Ectodermal cell (in vitro differentiated cells): Measurements from ENCODE around the gene ZBTB32. TPM values are rescaled to one million over a fixed set of nuclear protein-coding genes. Genes with fewer than 3 reads are reported as not detected.
"Not testable (repeated sequence)": the region's sequence is repeated elsewhere in the genome, so short reads cannot be mapped to it uniquely, and the experiment has no call there.

Experiments used
- H3K27ac ChIP-seq: 2 replicates; pipeline ENCODE4 v1.7.0; 2013; ENCODE audit warnings: mild to moderate bottlenecking, low read depth, low read length; ENCODE audit not compliant: insufficient read depth, poor library complexity, severe bottlenecking
- H3K27me3 ChIP-seq: 2 replicates; pipeline ENCODE4 v1.7.0; 2013; ENCODE audit warnings: mild to moderate bottlenecking, low read length; ENCODE audit not compliant: insufficient read depth, control insufficient read depth, poor library complexity, severe bottlenecking
- H3K36me3 ChIP-seq: one replicate; pipeline ENCODE4 v1.7.0; 2013; ENCODE audit warnings: low read length; ENCODE audit not compliant: control insufficient read depth, insufficient read depth
- H3K4me1 ChIP-seq: one replicate; pipeline ENCODE4 v1.7.0; 2013; ENCODE audit warnings: low read length; ENCODE audit not compliant: control insufficient read depth, insufficient read depth
- H3K4me3 ChIP-seq: 2 replicates; pipeline ENCODE4 v1.7.0; 2013; ENCODE audit warnings: low read depth, low read length, control low read depth; ENCODE audit not compliant: insufficient read depth
- H3K9me3 ChIP-seq: 2 replicates; pipeline ENCODE4 v1.7.0; 2013; ENCODE audit warnings: mild to moderate bottlenecking, low read length, moderate library complexity; ENCODE audit not compliant: control insufficient read depth
- WGBS, 2 experiments: methylation state at CpG; one replicate each; pipeline ENCODE4 v1.1.7; 2013; ENCODE audit warnings: missing lambda C conversion rate in 2 of 2; 5-methylcytosine and 5-hydroxymethylcytosine counted together
- polyA plus RNA-seq, 4 experiments: library from polyadenylated mRNA; stranded (reverse); fragments of 50-300 nt; gene quantifications; one replicate each; pipeline ENCODE4 v1.2.3, GENCODE V29; 2013

Gene ZBTB32, protein sequence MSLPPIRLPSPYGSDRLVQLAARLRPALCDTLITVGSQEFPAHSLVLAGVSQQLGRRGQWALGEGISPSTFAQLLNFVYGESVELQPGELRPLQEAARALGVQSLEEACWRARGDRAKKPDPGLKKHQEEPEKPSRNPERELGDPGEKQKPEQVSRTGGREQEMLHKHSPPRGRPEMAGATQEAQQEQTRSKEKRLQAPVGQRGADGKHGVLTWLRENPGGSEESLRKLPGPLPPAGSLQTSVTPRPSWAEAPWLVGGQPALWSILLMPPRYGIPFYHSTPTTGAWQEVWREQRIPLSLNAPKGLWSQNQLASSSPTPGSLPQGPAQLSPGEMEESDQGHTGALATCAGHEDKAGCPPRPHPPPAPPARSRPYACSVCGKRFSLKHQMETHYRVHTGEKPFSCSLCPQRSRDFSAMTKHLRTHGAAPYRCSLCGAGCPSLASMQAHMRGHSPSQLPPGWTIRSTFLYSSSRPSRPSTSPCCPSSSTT
- polyA plus RNA-seq (2013, experiment 1 of 4), result not detected
- polyA plus RNA-seq (2013, experiment 2 of 4), result not detected
- not detected for polyA plus RNA-seq (2013, experiment 3 of 4)
- polyA plus RNA-seq (2013, experiment 4 of 4), result not detected

DNA sequence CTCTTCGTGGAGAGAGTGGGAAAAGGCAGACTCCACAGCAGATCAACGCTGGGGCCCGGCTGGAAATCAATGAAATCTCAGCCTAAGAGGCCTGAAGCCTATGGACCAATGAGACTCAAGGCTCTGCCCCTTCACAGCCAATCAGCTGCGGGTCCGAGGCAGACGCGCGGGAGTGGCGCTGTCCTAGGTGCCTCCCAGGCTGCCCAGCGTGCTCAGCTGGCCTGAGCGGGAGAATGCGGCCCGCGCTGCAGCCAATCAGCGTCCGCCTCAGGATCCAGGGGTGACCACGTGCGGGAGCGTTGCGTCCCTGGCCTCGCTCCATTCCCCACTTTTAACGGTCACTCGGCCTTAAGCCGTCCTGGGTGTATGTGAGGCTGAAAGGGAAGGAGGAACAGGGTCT is at the start of gene ZBTB32:
TSS of gene ZBTB32 (plus strand) at position 341 of the 400 bp plus-strand sequence. CDS start 10,069 bp downstream, outside the sequence.
- no peak within 1 kb of the TSS for H3K4me3 ChIP-seq

DNA sequence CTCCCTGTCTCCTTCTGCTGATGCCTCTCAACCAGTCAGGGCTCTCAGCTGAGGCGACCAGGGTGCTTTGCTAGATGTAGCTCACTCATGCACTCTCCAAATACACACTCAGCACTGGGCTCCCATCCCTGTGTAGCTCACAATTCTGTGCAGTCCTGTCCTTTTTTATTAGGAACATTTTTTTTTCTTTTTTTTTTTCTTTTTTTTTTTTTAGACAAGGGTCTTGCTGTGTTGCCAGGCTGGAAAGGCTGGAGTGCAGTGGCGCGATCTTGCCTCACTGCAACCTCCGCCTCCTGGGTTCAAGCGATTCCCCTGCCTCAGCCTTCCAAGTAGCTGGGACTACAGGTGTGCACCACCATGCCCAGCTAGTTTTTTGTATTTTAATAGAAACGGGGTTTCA is 49.5 kb upstream of the ZBTB32 start:
- not testable (repeated sequence) for H3K27me3 ChIP-seq, H3K27ac ChIP-seq, H3K9me3 ChIP-seq, H3K4me1 ChIP-seq, H3K4me3 ChIP-seq
- H3K36me3 ChIP-seq, result peaks cover 34% of the 10 kb centered on the region
- 93 to 96% methylated on average over 6 of the region's 6 CpGs for WGBS, 2 experiments

More for the DNA sequence above, at the start of gene ZBTB32:
- no peaks in the 10 kb centered on the region for H3K9me3 ChIP-seq
- no peaks in the 10 kb centered on the region for H3K36me3 ChIP-seq
- no peak within 1 kb of the TSS for H3K27ac ChIP-seq
- H3K27me3 ChIP-seq, result peaks cover 29% of the 10 kb centered on the region
- H3K4me1 ChIP-seq, result no peaks in the 10 kb centered on the region
- 31 to 35% methylated on average over 24 of the region's 24 CpGs for WGBS, 2 experiments

DNA sequence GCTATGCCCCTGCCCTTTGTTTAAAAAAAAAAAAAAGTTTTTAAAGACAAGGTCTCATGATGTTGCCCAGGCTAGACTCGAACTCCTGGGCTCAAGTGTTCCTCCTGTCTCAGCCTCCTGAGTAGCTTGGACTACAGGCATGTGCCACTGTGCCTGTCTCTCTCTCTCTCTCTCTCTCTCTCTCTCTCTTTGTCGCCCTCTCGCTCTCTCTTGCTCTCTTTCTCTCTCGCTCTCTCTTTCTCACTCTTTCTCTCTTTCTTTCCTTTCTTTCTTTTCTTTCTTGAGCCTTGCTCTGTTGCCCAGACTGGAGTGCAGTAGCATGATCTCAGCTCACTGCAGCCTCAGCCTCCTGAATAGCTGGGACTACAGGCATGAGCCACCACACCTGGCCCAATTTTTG is 48.8 kb upstream of the ZBTB32 start:
- no peak overlapping the region for H3K27ac ChIP-seq
- H3K36me3 ChIP-seq, result peaks cover 34% of the 10 kb centered on the region
- no peaks in the 10 kb centered on the region for H3K9me3 ChIP-seq
- no peaks in the 10 kb centered on the region for H3K4me1 ChIP-seq
- no peaks in the 10 kb centered on the region for H3K27me3 ChIP-seq
- no peak overlapping the region for H3K4me3 ChIP-seq
- 92 to 95% methylated on average over 4 of the region's 4 CpGs for WGBS, 2 experiments

DNA sequence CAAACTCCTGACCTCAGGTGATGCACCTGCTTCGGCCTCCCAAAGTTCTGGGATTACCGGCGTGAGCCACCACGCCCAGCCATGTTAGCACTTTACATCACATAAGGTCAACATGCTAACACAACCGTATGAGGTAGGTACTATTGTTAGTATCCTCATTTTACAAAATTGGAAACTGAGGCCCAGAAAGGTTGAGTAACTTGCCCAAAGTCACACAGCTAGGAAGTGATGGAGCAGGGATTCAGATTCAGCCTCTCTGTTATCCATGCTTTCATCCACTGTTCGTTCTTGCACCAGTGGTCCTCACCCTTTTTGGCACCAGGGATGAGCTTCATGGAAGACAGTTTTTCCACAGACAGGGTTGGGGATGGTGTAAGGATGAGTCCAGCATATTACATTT is 47.7 kb upstream of the ZBTB32 start:
- Histone ChIP-seq H3K27ac (no peak overlapping the region), H3K4me1 (no peaks in the 10 kb centered on the region), H3K27me3 (no peaks in the 10 kb centered on the region), H3K36me3 (peaks cover 32% of the 10 kb centered on the region), H3K4me3 (no peak overlapping the region), H3K9me3 (no peaks in the 10 kb centered on the region)
- WGBS, 2 experiments, result 96% methylated on average over 6 of the region's 6 CpGs

DNA sequence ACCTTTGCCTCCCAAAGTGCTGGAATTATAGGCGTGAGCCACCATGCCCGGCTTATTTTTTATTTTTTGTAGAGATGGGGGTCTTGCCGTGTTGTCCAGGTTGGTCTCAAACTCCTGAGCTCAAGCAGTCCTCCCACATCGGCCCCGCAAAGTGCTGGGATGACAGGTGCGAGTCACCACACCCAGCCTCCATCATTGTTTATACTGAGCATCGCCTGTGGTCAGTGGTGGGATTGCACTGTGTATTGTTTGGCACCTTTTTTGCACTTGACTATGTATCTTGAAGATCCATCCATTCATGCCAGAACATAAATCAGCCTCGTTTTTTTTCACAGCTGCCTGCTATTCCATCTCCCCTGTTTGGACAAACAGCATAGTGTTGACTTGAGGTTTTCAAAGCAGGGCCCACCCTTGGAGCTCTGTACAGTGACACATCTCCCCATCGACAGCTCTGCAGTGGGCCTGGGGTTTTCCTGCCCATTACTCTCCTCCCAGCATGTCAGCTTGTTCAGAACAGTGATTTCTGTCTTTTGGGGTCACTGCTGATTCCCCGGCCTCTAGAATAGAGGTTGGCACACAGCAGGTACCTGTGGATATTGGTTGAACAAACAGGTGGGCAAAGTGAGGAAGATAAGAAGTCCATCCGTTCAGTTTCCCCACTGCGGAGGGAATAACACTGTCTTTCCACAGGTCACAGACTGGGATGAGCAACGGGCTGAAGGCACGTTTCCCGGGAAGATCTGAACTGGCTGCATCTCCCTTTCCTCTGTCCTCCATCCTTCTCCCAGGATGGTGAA is 46.3 kb upstream of the ZBTB32 start:
- Histone ChIP-seq H3K36me3 (peaks cover 30% of the 10 kb centered on the region), H3K9me3 (no peaks in the 10 kb centered on the region)

DNA sequence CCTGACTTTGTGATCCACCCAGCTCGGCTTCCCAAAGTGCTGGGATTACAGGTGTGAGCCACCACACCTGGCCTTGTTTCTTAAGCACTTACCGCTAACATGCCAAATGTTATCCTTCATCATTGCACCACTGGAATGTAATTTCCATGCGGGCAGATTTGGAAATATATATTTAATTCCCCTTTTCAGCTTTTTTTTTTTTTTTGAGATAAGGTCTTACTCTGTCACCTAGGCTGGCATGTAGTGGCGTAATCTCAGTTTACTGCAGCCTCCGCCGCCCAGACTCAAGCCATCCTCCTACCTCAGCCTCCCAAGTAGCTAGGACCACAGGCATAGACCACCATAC is 42.4 kb upstream of the ZBTB32 start:
- no peak overlapping the region for H3K27ac ChIP-seq
- H3K9me3 ChIP-seq, result no peaks in the 10 kb centered on the region
- no peak overlapping the region for H3K4me3 ChIP-seq
- H3K4me1 ChIP-seq, result no peaks in the 10 kb centered on the region
- H3K27me3 ChIP-seq, result no peaks in the 10 kb centered on the region
- 95% methylated on average over 6 of the region's 6 CpGs for WGBS, 2 experiments
- peaks cover 14% of the 10 kb centered on the region for H3K36me3 ChIP-seq

More for the DNA sequence above, 46.3 kb upstream of the ZBTB32 start:
- no peak overlapping the region for H3K27ac ChIP-seq
- H3K4me1 ChIP-seq, result no peaks in the 10 kb centered on the region
- no peaks in the 10 kb centered on the region for H3K27me3 ChIP-seq
- 92 to 94% methylated on average over 15 of the region's 15 CpGs for WGBS, 2 experiments
- no peak overlapping the region for H3K4me3 ChIP-seq

DNA sequence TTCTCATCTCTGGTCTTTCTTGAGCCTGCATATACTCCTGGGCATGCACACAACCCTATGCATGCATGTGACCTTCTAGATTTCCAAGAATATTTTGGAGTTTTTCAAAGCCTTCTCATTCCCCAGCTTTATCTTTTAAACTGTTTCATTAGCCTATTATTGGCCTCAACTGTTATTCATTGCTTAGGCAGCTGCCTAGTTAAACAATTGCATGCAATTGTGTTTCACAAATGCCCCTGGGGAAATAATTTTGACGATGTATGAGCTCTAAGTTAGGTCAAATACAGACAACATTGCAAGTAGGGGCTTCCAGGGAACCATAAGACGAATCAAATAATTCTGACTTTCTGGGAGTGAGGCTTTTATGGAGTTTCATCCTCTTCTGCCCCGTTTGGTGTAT is 40.4 kb upstream of the ZBTB32 start:
- Histone ChIP-seq H3K27me3 (peaks cover under 1% of the 10 kb centered on the region), H3K4me3 (no peak overlapping the region), H3K9me3 (no peaks in the 10 kb centered on the region), H3K27ac (no peak overlapping the region), H3K36me3 (no peaks in the 10 kb centered on the region), H3K4me1 (no peaks in the 10 kb centered on the region)
- WGBS, 2 experiments, result 81% methylated on average over 3 of the region's 3 CpGs

DNA sequence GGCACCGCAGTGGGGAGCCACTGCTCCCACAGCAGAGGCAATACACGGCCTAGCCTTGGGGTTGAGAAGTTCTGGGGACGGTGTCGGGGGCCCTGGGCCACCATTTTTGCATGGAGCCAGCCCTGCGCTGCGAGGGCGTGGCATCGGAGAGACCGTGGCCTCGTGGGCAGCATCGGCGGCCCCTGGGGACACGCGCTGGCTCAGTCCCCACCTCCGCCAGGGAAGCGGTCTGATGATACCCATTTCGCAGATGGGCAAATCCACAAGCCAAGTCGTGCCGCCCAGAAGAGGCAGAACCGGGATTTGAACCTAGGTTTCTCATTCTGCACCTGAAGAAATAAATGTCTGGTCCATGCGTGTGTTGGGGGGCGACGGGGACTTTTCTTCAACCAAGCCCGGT is 39.2 kb upstream of the ZBTB32 start:
- no peak overlapping the region for H3K27ac ChIP-seq
- H3K36me3 ChIP-seq, result no peaks in the 10 kb centered on the region
- no peaks in the 10 kb centered on the region for H3K4me1 ChIP-seq
- H3K27me3 ChIP-seq, result peaks cover 11% of the 10 kb centered on the region
- no peaks in the 10 kb centered on the region for H3K9me3 ChIP-seq
- no peak overlapping the region for H3K4me3 ChIP-seq
- 92 to 94% methylated on average over 24 of the region's 24 CpGs for whole genome bisulfite sequencing, 2 experiments

DNA sequence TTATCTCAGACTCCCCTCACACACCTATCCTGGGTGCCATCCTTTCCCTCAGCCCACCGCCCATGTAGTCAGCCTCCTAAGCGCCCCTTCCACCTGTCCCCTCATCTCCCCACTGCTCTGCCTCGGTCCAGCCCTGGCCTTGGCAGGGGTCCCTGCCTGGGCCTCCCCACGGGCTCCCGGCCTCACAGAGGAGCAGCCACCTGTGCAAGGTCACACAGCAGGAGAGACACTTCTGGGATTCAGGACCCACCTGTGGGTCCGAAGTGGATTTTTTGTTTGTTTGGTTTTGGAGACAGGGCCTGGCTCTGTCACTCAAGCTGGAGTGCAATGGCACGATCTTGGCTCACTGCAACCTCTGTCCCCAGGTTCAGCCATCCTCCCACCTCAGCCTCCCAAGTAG is 38.8 kb upstream of the ZBTB32 start:
- Histone ChIP-seq H3K4me3 (no peak overlapping the region), H3K27ac (no peak overlapping the region), H3K4me1 (no peaks in the 10 kb centered on the region), H3K36me3 (no peaks in the 10 kb centered on the region), H3K9me3 (no peaks in the 10 kb centered on the region), H3K27me3 (peaks cover 11% of the 10 kb centered on the region)
- WGBS, 2 experiments, result 89% methylated on average over 7 of the region's 7 CpGs

DNA sequence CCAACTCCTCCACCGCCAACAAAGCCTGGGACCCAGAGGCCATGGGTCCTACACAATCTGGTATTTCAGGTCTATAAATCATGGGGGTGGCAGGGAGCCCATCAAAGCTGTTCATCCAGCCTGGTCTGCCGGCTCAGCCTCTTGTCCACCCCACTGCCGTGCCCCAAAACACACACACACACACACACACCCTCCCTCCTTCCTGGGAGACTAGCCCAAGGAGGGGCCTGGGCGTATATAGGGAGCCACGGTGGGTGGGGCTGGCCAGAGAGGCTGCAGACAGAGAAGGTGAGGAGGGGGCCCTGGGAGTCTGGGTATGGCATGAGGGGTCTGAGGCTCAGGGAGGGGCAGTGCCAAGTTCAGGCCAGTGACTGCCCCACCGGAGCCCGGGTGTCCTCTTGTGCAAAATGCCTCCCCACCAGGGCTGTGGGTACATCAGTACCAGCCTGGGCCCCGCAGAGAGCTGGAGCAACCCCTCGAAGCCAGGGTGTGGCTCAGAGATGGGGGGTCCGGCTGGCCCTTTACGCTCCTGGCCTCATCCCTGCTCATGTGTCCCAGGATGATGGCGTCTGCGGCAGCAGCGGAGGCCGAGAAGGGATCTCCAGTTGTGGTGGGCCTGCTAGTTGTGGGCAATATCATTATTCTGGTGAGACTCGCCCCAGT is 38.0 kb upstream of the ZBTB32 start, which contains the start of gene UPK1A:
TSS of gene UPK1A (plus strand) at position 267 of the 663 bp plus-strand sequence. CDS start at position 563, 296 bp downstream.
- H3K27ac ChIP-seq, result no peak within 1 kb of the TSS
- H3K9me3 ChIP-seq, result no peaks in the 10 kb centered on the region
- no peaks in the 10 kb centered on the region for H3K4me1 ChIP-seq
- WGBS, 2 experiments, result 88 to 90% methylated on average over 16 of the region's 16 CpGs
- no peaks in the 10 kb centered on the region for H3K36me3 ChIP-seq
- no peak within 1 kb of the TSS for H3K4me3 ChIP-seq
- peaks cover 11% of the 10 kb centered on the region for H3K27me3 ChIP-seq
